T follicular helper cell (primary cell): Measurements from ENCODE around the gene LIMA1.

Experiments used
- DNase-seq: peaks from one replicate; pipeline ENCODE4 v3.0.0-alpha.2; 2020; ENCODE audit warnings: low read depth

The LIMA1 gene

DNA sequence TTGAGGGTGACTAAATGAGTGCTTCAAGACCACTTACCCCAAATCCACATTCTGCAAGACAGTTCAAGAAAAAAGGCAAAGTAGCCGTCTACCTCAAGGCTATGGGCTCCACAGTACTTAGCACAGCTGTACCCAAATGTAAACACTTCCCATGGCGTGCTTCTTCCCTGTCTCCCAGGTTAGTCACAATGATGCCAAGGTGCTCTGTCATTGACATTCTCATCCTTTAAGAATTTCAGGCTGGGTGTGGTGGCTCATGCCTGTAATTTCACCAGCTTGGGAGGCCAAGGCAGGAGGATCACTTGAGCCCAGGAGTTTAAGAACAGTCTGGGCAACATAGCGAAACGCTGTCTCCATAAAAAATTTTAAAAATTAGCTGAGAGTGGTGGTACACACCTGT lies 64.9 kb downstream of the LIMA1 start:
- no peak for DNase-seq

DNA sequence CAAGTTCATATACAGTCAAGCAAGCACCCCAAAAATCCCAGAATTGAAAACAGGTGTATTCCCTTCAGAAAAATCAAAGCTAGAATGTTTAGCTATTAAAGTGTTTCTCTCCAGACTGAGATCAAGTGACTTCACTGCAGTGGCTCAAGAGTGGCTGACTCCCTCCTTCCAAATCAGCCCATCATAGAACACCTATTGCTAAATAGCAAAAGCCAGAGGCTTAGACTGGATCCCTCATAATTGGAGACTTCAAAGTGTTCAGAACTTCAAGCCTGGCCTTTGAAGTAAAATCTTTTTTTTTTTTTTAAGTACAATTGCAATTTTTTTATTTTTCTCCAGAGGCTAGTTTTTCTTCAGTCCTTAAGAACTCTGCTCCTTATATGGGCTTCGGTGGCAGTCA lies 66.1 kb downstream of the LIMA1 start:
- no peak for DNase-seq

GRCh38 chr12:50215033-50215432 lies 68.3 kb downstream of the LIMA1 start:
- DNase-seq = no peak

DNA sequence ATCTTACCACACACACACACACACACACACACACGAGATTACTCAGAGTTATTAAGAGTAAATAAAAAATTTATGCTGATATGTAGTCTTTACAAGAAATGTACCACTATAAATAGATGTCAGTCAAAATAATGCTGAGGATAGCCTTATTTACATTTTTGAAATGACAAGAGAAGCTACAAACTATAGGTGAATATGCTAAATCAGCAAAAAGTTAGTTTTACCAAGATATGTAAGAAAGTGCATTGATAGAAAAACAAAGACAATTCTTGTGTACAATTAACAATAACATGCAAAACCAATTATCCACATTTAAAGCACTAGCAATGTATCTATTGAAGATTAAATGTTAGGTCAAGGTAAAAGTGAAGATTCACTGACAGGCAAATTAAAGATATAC lies 69.3 kb downstream of the LIMA1 start:
- DNase-seq = no peak

- DNase-seq = no peak
Observed at GRCh38 chr12:50213439-50213838, 69.9 kb downstream of the LIMA1 start.

- no peak for DNase-seq
Observed at GRCh38 chr12:50212071-50212467, 71.3 kb downstream of the LIMA1 start.

- DNase-seq = no peak
Observed at GRCh38 chr12:50211392-50212070, 71.8 kb downstream of the LIMA1 start.

DNA sequence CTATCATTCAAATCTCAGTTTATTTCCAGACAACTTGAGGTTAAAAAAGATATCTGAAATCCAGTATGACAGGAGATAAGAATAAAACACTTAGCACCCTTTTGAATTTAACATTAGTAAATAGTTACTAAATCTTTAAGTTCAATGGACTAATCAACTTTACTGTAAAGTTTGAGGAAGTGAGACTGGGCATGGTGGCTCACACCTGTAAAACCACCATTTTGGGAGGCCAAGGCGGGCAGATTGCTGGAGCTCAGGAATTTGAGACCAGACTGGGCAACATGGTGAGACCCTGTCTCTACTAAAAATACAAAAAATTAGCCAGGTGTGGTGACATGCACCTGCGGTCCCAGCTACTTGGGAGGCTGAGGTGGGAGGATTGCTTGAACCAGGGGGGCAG lies 75.9 kb downstream of the LIMA1 start:
- no peak for DNase-seq

GRCh38 chr12:50205648-50206047 lies 77.7 kb downstream of the LIMA1 start:
- DNase-seq = no peak

- DNase-seq = no peak
Observed at GRCh38 chr12:50203691-50204090, 79.6 kb downstream of the LIMA1 start.

DNA sequence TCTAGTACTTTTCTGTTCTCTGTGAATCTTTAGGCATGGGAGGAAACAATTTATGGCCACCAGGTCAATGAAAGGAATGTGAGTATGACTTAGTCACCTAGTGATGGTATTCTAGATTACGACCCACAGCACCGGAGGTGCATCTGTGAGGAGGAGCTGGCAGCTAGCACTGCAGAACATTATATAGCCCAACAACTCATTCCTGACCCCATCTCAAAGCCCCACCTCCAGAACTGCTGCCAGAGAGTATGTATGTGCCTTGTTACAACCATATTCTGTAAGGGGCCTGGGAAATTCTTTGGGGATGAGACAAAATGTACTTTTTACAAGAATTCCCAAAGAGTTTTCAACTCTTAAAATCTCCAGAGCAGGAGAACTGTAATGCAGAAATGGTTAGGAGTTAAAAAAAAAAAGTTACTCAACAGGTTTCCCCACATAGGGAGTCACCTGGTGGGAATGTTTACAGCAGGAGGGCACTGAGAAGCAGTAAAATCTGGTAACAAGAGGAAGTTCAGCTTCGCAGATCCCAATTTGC lies 81.3 kb downstream of the LIMA1 start:
- no peak for DNase-seq

DNA sequence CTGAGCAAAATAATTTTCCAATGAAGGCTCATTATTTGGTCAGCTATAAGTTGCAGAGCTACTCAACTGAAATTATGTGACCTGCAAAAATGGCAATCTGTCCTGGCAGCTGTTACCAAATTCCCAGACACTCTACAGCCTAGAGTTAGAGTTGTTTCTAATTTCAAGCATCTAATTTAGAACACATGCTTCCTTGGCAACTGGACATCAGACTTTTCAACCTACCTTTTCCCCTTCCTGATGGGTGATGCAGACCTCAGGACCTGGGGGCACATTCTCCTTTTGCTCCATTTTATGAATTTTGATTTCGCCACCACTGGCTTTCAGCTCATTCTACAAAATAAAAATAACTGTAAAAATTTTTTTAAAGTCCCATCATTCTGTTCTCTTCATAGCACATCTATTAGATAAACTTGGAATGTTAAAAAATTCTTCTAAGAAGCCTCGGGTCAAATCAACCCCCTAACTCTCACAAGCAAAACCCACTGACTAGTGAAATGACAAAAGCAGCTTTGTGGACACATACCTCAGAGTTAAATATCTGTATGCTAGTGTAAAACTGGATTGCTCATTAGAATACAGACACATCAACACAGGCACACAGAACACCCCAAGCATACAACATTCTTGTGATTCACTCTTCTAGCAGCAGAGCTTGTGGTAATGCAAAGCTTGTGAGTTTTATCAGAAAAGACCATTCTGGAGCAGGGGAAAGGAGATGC lies 82.6 kb downstream of the LIMA1 start:
- no peak for DNase-seq

- no peak for DNase-seq
Observed at GRCh38 chr12:50198829-50199228, 84.5 kb downstream of the LIMA1 start.

DNA sequence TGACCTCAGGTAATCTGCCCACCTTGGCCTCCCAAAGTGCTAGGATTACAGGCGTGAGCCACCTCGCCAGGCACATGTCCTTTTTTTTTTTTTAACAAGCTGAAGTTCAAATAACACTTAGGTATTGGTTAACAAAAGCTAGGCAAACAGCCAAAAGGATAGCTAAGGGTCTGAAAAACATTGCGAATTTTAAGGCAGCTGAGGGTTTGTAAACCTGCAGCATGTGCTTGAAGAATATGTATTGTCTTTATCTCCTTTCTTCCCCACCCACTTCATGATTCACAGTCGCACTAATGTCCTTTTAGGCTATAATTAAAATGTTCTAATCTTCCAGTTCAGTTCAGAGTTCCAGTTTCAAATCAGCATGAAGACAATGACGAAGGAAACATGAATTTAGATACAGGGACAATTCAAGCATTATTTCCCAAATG lies 86.0 kb downstream of the LIMA1 start:
- DNase-seq = no peak

DNA sequence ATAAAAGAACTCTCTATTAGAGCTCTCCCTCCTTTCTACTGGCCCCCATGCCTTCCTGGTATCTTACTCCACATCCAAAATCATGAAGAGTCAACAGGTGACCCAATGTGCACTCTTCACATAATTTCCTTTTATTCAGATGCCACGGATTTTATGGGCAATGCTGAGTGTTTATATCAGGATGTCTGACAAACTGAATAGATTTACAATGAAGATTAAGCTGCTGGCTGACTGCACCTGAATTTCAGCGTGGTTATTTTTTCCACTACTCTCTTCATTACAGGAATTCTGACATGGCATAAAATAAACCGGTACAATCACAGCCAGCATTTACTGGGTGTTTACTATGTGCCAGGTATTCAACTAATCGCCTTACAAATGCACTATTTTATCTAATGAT lies 86.8 kb downstream of the LIMA1 start:
- DNase-seq = no peak

DNA sequence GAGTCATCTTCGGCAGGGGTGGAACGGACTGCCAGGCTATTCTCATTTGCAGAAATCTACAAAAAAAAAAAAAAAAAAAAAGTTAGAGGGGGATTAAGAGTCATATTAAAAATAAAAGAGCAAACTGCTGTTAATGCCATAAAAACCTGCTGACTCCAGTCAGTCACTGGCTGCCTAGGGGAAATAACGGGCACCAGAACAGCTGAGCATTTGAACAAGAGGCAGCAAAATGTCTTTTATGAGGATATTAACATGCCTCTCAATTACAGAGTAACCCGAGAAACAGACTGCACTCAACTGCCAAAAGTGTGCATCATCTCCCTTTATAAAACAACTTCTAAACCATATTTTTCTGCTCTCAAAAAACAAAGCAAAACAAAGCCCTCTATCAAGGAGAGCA lies 87.5 kb downstream of the LIMA1 start:
- DNase-seq = no peak

GRCh38 chr12:50192908-50193307 lies 90.4 kb downstream of the LIMA1 start:
- DNase-seq = no peak

GRCh38 chr12:50192236-50192635 lies 91.1 kb downstream of the LIMA1 start:
- no peak for DNase-seq

DNA sequence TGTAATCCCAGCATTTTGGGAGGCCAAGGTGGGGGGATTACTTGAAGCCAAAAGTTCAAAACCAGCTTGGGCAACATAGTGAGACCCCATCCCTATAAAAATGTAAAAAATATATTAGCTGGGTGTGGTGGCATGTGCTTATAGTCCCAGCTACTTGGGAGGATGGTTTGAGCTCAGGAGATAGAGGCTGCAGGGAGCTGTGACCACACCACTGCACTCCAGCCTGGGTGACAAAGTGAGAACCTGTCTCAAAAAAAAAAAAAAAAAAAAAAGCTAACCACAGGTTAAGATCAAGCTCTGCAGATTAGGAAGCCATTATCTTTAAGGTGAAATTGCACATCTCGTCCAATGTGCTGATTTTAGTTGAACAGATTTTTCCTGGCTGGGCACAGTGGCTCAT lies 92.5 kb downstream of the LIMA1 start:
- DNase-seq = no peak

- no peak for DNase-seq
Observed at GRCh38 chr12:50188875-50189575, 94.3 kb downstream of the LIMA1 start.

DNA sequence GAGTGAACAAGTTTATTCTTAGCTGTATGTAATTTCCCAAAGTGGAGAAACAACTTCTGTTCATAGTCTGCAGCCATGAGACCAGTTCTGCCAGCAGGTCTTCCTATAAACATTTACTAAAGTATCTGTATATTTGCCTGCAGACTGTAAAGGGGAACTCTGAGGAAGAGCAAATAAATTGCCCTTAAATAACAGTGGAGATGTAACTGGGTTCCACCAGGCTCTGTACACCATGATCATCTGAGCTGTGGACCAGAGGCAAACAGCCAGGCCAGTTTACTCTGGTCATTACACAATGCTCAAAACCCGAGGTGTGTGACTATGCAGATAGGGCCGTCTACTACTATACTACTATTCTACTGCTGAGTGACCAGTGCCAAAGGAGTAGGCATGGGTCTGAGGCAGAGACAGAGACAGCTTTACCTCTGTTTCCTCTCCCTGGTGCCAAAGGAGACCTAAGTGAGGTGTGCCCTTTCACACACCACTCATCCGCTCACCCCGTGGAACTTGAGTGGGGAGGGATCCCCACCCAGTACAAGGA lies 95.0 kb downstream of the LIMA1 start:
- no peak for DNase-seq

- DNase-seq = no peak
Observed at GRCh38 chr12:50187084-50187900, 96.0 kb downstream of the LIMA1 start.
